Panc1 (cell line): Measurements from ENCODE around the gene GTSE1.

Source experiments
- POLR2AphosphoS5 ChIP-seq: IDR thresholded peaks from 2 replicates; pipeline ENCODE4 v1.6.1; 2012; ENCODE audit warnings: mild to moderate bottlenecking, low read depth, low read length, moderate library complexity
- TCF7L2 ChIP-seq: IDR thresholded peaks from 2 replicates; pipeline ENCODE4 v1.6.1; 2011; ENCODE audit warnings: mild to moderate bottlenecking, low read depth, low read length, inconsistent platforms
- TF ChIP-seq, protein P1 (sequence below): fragments of 450-650 bp; IDR thresholded peaks from 2 replicates; pipeline ENCODE4 v1.5.1; 2017; ENCODE audit warnings: mild to moderate bottlenecking
- TF ChIP-seq, protein P2 (sequence below), 2 experiments: IDR thresholded peaks; 2 replicates each; pipeline ENCODE4 v1.6.1; 2011 to 2012; ENCODE audit warnings: low read depth in 2 of 2, control low read depth in 1 of 2, low read length in 1 of 2, mild to moderate bottlenecking in 1 of 2, moderate library complexity in 1 of 2; ENCODE audit not compliant: insufficient read depth in 1 of 2

DNA sequence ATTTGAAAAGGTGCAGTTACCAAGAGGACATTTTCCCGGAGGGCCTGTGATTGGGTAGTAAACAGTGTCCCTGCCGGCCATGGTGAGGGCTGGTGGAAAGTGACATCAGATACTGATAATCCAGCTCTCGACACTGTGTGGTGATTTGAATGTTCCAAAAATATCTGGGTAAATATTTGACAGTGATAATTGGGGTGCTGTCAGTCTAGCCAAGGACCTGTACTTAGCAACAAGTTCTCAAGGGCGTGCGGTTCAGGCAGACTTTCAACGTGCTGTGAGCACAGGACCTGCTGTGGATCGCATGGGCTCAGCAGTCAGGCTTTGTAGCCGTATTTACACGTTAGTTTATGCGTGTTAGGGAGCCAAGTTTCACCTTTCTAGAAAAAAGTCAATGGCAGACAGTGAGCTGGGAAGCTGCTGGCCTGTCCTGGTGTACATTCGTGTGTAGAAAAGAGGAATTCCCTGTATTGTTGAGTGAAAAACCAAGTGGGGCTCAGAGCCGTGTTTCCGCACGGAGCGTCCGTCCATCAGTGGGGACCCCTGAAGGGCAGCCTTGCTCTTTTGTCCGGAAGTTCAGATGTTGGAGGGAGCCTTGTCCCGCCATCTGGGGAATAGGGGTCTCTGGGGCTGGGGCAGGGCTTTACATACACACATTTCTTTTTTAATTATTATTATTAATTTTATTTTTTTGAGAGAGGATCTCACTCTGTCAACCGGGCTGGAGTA, 50.2 kb downstream of the GTSE1 start:
- TF ChIP-seq POLR2AphosphoS5 (no peak), TCF7L2 (no peak)
- TF ChIP-seq, protein P1, sequence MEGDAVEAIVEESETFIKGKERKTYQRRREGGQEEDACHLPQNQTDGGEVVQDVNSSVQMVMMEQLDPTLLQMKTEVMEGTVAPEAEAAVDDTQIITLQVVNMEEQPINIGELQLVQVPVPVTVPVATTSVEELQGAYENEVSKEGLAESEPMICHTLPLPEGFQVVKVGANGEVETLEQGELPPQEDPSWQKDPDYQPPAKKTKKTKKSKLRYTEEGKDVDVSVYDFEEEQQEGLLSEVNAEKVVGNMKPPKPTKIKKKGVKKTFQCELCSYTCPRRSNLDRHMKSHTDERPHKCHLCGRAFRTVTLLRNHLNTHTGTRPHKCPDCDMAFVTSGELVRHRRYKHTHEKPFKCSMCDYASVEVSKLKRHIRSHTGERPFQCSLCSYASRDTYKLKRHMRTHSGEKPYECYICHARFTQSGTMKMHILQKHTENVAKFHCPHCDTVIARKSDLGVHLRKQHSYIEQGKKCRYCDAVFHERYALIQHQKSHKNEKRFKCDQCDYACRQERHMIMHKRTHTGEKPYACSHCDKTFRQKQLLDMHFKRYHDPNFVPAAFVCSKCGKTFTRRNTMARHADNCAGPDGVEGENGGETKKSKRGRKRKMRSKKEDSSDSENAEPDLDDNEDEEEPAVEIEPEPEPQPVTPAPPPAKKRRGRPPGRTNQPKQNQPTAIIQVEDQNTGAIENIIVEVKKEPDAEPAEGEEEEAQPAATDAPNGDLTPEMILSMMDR = no peak
- TF ChIP-seq, protein P2, sequence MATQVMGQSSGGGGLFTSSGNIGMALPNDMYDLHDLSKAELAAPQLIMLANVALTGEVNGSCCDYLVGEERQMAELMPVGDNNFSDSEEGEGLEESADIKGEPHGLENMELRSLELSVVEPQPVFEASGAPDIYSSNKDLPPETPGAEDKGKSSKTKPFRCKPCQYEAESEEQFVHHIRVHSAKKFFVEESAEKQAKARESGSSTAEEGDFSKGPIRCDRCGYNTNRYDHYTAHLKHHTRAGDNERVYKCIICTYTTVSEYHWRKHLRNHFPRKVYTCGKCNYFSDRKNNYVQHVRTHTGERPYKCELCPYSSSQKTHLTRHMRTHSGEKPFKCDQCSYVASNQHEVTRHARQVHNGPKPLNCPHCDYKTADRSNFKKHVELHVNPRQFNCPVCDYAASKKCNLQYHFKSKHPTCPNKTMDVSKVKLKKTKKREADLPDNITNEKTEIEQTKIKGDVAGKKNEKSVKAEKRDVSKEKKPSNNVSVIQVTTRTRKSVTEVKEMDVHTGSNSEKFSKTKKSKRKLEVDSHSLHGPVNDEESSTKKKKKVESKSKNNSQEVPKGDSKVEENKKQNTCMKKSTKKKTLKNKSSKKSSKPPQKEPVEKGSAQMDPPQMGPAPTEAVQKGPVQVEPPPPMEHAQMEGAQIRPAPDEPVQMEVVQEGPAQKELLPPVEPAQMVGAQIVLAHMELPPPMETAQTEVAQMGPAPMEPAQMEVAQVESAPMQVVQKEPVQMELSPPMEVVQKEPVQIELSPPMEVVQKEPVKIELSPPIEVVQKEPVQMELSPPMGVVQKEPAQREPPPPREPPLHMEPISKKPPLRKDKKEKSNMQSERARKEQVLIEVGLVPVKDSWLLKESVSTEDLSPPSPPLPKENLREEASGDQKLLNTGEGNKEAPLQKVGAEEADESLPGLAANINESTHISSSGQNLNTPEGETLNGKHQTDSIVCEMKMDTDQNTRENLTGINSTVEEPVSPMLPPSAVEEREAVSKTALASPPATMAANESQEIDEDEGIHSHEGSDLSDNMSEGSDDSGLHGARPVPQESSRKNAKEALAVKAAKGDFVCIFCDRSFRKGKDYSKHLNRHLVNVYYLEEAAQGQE (IDR thresholded peaks at IDR 0.05; ENCODE audit: insufficient read depth in 1 of 2, low read depth in 2 of 2, low read length in 1 of 2) = no peak
